Measurements from ENCODE around the gene PLA2G4B. TPM values are rescaled to one million over a fixed set of nuclear protein-coding genes. Genes with fewer than 3 reads are reported as not detected.
"Not testable (repeated sequence)": the region's sequence is repeated elsewhere in the genome, so short reads cannot be mapped to it uniquely, and the experiment has no call there.

PLA2G4B gene
- total RNA-seq, 2 donors from 2014 or later, result 4.4 to 9.1 TPM

- H3K27ac Mint-ChIP-seq, result no peak overlapping the region
- H3K36me3 Mint-ChIP-seq (ENCODE audit: insufficient read depth in 2 of 2), result no peaks in the 10 kb centered on the region
- H3K27me3 Mint-ChIP-seq (ENCODE audit: low read depth), result no peaks in the 10 kb centered on the region
- DNase-seq (no peak), ATAC-seq (replicated peaks in 1 of 2) (no peak)
- peaks cover 21% of the 10 kb centered on the region for H3K4me1 Mint-ChIP-seq (ENCODE audit: low read depth)
- H3K9me3 Mint-ChIP-seq, result no peaks in the 10 kb centered on the region
- H3K4me3 Mint-ChIP-seq, result no peak overlapping the region
Measured at GRCh38 chr15:41825145-41825544, 13.5 kb upstream of the PLA2G4B start.

- H3K9me3 Mint-ChIP-seq, result no peaks in the 10 kb centered on the region
- no peaks in the 10 kb centered on the region for H3K36me3 Mint-ChIP-seq (ENCODE audit: insufficient read depth in 2 of 2)
- H3K27ac Mint-ChIP-seq, result no peak overlapping the region
- no peak for ATAC-seq (replicated peaks in 1 of 2)
- H3K4me1 Mint-ChIP-seq (ENCODE audit: low read depth), result peaks cover 26% of the 10 kb centered on the region
- H3K27me3 Mint-ChIP-seq (ENCODE audit: low read depth), result no peaks in the 10 kb centered on the region
- no peak for DNase-seq
- H3K4me3 Mint-ChIP-seq, result peak overlapping the region; percentile 58 to 76
Measured at GRCh38 chr15:41825572-41826535, 12.8 kb upstream of the PLA2G4B start.

- Mint-ChIP-seq H3K36me3 (ENCODE audit: insufficient read depth in 2 of 2) (no peaks in the 10 kb centered on the region), H3K4me1 (ENCODE audit: low read depth) (peaks cover 40% of the 10 kb centered on the region), H3K4me3 (peak overlapping the region; percentile 92 to 100), H3K27ac (no peak overlapping the region), H3K9me3 (no peaks in the 10 kb centered on the region), H3K27me3 (ENCODE audit: low read depth) (no peaks in the 10 kb centered on the region)
- ATAC-seq (replicated peaks in 1 of 2) (peak; percentile 12 to 14), DNase-seq (peak in 1 of 2 donors; percentile 24)
Measured at GRCh38 chr15:41827290-41827879, 11.3 kb upstream of the PLA2G4B start.

- no peaks in the 10 kb centered on the region for H3K36me3 Mint-ChIP-seq (ENCODE audit: insufficient read depth in 2 of 2)
- ATAC-seq (replicated peaks in 1 of 2) (peak; percentile 90 to 95), DNase-seq (peak; percentile 97 to 98)
- H3K4me3 Mint-ChIP-seq, result peak within 1 kb of the TSS; percentile 92 to 100
- H3K27me3 Mint-ChIP-seq (ENCODE audit: low read depth), result no peaks in the 10 kb centered on the region
- H3K9me3 Mint-ChIP-seq, result no peaks in the 10 kb centered on the region
- peaks cover 47% of the 10 kb centered on the region for H3K4me1 Mint-ChIP-seq (ENCODE audit: low read depth)
- peak within 1 kb of the TSS; percentile 98 for H3K27ac Mint-ChIP-seq
Measured at GRCh38 chr15:41827880-41828806, 10.5 kb upstream of the PLA2G4B start, which contains the start of gene JMJD7. JMJD7 (plus strand) TSS chr15:41828092; CDS start chr15:41828125, 33 bp downstream.

GRCh38 chr15:41828807-41829141, 9.9 kb upstream of the PLA2G4B start:
- ATAC-seq (replicated peaks in 1 of 2), result no peak
- H3K36me3 Mint-ChIP-seq (ENCODE audit: insufficient read depth in 2 of 2), result no peaks in the 10 kb centered on the region
- H3K4me3 Mint-ChIP-seq, result peak overlapping the region; percentile 92 to 100
- no peaks in the 10 kb centered on the region for H3K27me3 Mint-ChIP-seq (ENCODE audit: low read depth)
- H3K4me1 Mint-ChIP-seq (ENCODE audit: low read depth), result peaks cover 54% of the 10 kb centered on the region
- DNase-seq, result no peak
- peak overlapping the region; percentile 98 for H3K27ac Mint-ChIP-seq
- H3K9me3 Mint-ChIP-seq, result no peaks in the 10 kb centered on the region

- no peaks in the 10 kb centered on the region for H3K9me3 Mint-ChIP-seq
- no peak overlapping the region for H3K4me3 Mint-ChIP-seq
- no peak for DNase-seq
- no peaks in the 10 kb centered on the region for H3K27me3 Mint-ChIP-seq (ENCODE audit: low read depth)
- H3K27ac Mint-ChIP-seq, result no peak overlapping the region
- H3K4me1 Mint-ChIP-seq (ENCODE audit: low read depth), result peaks cover 56% of the 10 kb centered on the region
- no peak for ATAC-seq (replicated peaks in 1 of 2)
- no peaks in the 10 kb centered on the region for H3K36me3 Mint-ChIP-seq (ENCODE audit: insufficient read depth in 2 of 2)
Measured at GRCh38 chr15:41829959-41830646, 8.5 kb upstream of the PLA2G4B start.

GRCh38 chr15:41831291-41831690, 7.4 kb upstream of the PLA2G4B start:
- Mint-ChIP-seq H3K4me3 (peak overlapping the region in 1 of 2 donors; percentile 26), H3K4me1 (ENCODE audit: low read depth) (peaks cover 56% of the 10 kb centered on the region), H3K27ac (peak overlapping the region; percentile 3)
- H3K27me3 Mint-ChIP-seq (ENCODE audit: low read depth); H3K36me3 Mint-ChIP-seq (ENCODE audit: insufficient read depth in 2 of 2); H3K9me3 Mint-ChIP-seq: not testable (repeated sequence)
- ATAC-seq (replicated peaks in 1 of 2) (peak; percentile 47 to 48), DNase-seq (peak; percentile 66 to 69)

GRCh38 chr15:41832208-41832607, 6.4 kb upstream of the PLA2G4B start:
- H3K9me3 Mint-ChIP-seq, result no peaks in the 10 kb centered on the region
- peaks cover 56% of the 10 kb centered on the region for H3K4me1 Mint-ChIP-seq (ENCODE audit: low read depth)
- H3K27me3 Mint-ChIP-seq (ENCODE audit: low read depth), result no peaks in the 10 kb centered on the region
- H3K27ac Mint-ChIP-seq, result no peak overlapping the region
- DNase-seq (no peak), ATAC-seq (replicated peaks in 1 of 2) (no peak)
- H3K4me3 Mint-ChIP-seq, result no peak overlapping the region
- H3K36me3 Mint-ChIP-seq (ENCODE audit: insufficient read depth in 2 of 2), result peaks cover 0 to 1% of the 10 kb centered on the region in 2 donors

- Mint-ChIP-seq H3K27me3 (ENCODE audit: low read depth) (no peaks in the 10 kb centered on the region), H3K36me3 (ENCODE audit: insufficient read depth in 2 of 2) (peaks cover 0 to 1% of the 10 kb centered on the region in 2 donors), H3K4me3 (no peak overlapping the region), H3K9me3 (no peaks in the 10 kb centered on the region), H3K27ac (no peak overlapping the region), H3K4me1 (ENCODE audit: low read depth) (peaks cover 51% of the 10 kb centered on the region)
- DNase-seq, result no peak
- ATAC-seq (replicated peaks in 1 of 2), result peak in 1 of 2 donors; percentile 7
Measured at GRCh38 chr15:41832875-41833274, 5.8 kb upstream of the PLA2G4B start.

- H3K4me1 Mint-ChIP-seq (ENCODE audit: low read depth), result peaks cover 41% of the 10 kb centered on the region
- peaks cover 0 to 1% of the 10 kb centered on the region in 2 donors for H3K36me3 Mint-ChIP-seq (ENCODE audit: insufficient read depth in 2 of 2)
- H3K9me3 Mint-ChIP-seq, result no peaks in the 10 kb centered on the region
- no peak for DNase-seq
- no peak overlapping the region for H3K27ac Mint-ChIP-seq
- H3K27me3 Mint-ChIP-seq (ENCODE audit: low read depth), result no peaks in the 10 kb centered on the region
- no peak for ATAC-seq (replicated peaks in 1 of 2)
- no peak overlapping the region for H3K4me3 Mint-ChIP-seq
Measured at GRCh38 chr15:41834096-41834495, 4.6 kb upstream of the PLA2G4B start.

GRCh38 chr15:41836073-41836472, 2.6 kb upstream of the PLA2G4B start:
- H3K27ac Mint-ChIP-seq, result no peak overlapping the region
- H3K27me3 Mint-ChIP-seq (ENCODE audit: low read depth), result no peaks in the 10 kb centered on the region
- no peak for DNase-seq
- H3K4me3 Mint-ChIP-seq, result no peak overlapping the region
- no peaks in the 10 kb centered on the region for H3K9me3 Mint-ChIP-seq
- H3K36me3 Mint-ChIP-seq (ENCODE audit: insufficient read depth in 2 of 2), result peaks cover 0 to 1% of the 10 kb centered on the region in 2 donors
- ATAC-seq (replicated peaks in 1 of 2), result no peak
- peaks cover 27% of the 10 kb centered on the region for H3K4me1 Mint-ChIP-seq (ENCODE audit: low read depth)

GRCh38 chr15:41836713-41837454, 1.8 kb upstream of the PLA2G4B start:
- H3K36me3 Mint-ChIP-seq (ENCODE audit: insufficient read depth in 2 of 2), result peaks cover 0 to 1% of the 10 kb centered on the region in 2 donors
- no peak overlapping the region for H3K27ac Mint-ChIP-seq
- no peak for ATAC-seq (replicated peaks in 1 of 2)
- H3K4me3 Mint-ChIP-seq, result no peak overlapping the region
- H3K9me3 Mint-ChIP-seq, result no peaks in the 10 kb centered on the region
- H3K27me3 Mint-ChIP-seq (ENCODE audit: low read depth), result no peaks in the 10 kb centered on the region
- peaks cover 19% of the 10 kb centered on the region for H3K4me1 Mint-ChIP-seq (ENCODE audit: low read depth)
- no peak for DNase-seq

Measured in activated T-cell treated with anti-CD3 and anti-CD28 coated beads, Interleukin-2, amount 50 U/mL, for 72 hours (primary cell).